Measurements from ENCODE around the gene CALHM1.

GRCh38 chr10:103473261-103473671, 14.6 kb upstream of the CALHM1 start:
- TF ChIP-seq CTCF (IDR thresholded peaks at IDR 0.05) = no peak
- TF ChIP-seq POLR2A (IDR thresholded peaks at IDR 0.05) = no peak

Measured in lower leg skin (tissue), 3 donors.